HG03460 (cell line): Measurements from ENCODE around the gene PTH1R.

Experiments used
- ATAC-seq: cut with Tn5 transposase; IDR thresholded peaks from one replicate; pipeline ENCODE4 v1.9.1; 2021; ENCODE audit not compliant: unreplicated experiment

The PTH1R gene

DNA sequence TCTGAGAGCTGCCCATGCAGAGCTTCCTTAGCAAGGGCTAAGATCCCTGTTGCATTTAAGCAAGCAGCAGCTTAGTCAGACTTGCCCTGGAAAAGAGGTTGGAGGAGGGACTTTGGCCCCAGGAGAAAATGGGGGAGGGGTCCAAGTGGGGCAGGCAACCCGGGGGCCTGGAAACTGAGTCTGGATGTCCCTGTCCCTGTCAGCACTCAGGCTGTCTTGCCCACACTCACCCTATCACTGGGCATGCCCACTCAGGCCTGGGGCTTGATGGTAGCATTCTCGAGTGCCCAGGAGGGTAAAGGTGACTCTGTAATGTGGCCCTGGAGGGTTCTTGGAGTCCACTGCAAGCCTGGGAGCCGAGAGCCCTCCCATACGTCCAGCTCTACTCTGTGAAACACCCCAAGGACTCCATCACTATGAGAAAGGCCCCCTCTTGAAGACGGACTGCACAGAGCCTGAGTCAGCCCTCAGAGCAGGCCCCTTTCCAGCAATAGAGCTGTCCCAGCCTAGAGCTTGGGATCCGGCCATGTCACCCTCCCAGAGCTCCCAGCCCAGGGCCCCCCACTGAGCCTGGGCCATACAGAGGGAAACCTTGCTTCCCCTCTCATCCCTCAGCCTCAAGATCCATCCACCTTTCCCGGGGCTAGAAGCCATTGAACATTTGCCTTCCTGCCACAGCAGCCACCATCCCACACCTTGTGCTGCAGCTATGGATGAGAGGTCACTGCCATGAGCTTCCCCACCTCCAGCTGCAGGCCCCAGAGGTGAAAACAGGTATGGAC, 27.6 kb upstream of the PTH1R start:
- no peak for ATAC-seq

DNA sequence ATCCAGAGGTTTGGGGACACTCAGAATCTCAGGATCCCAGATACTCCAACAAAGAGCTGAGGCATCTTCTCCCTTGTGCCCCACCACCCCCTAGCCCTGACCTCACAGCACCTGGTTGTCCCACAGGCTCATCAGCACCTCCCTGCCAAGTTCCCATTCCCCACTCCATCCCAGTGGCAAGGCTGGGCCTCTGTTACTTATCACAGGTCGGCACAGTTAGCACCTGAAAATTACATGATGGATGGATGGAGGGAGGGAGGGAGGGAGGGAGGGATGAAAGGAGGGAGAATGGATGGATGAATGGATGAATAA, 27.1 kb upstream of the PTH1R start:
- no peak for ATAC-seq

GRCh38 chr3:46851364-46852333, 25.9 kb upstream of the PTH1R start:
- ATAC-seq: no peak

GRCh38 chr3:46852334-46852720, 25.2 kb upstream of the PTH1R start:
- ATAC-seq: no peak

DNA sequence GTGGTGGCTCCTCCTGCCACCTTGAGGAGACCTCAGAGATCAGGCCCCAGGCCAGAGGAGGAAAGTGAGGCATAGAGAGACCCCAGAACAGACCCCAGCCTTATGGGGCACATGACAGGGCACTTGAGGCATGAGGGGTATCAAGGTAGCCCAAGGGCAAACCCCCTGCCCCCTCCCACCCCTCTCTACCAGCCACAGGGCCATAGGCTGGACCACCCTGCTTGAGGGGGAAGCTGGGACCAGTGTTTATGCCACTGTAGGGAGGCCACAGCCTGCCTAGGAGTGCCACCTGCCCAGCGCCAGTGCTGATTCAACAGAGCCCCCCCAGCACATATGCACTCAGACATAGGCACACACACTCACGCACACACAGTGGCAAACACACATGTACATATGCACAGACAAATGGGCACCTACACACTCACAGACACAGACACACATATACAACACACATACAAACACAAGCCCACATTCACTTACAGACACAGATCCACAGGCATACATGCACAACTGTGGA, 24.6 kb upstream of the PTH1R start:
- no peak for ATAC-seq

GRCh38 chr3:46853441-46854415, 23.8 kb upstream of the PTH1R start:
- ATAC-seq: no peak

- ATAC-seq: no peak
Measured at GRCh38 chr3:46854555-46854991, 22.9 kb upstream of the PTH1R start.

DNA sequence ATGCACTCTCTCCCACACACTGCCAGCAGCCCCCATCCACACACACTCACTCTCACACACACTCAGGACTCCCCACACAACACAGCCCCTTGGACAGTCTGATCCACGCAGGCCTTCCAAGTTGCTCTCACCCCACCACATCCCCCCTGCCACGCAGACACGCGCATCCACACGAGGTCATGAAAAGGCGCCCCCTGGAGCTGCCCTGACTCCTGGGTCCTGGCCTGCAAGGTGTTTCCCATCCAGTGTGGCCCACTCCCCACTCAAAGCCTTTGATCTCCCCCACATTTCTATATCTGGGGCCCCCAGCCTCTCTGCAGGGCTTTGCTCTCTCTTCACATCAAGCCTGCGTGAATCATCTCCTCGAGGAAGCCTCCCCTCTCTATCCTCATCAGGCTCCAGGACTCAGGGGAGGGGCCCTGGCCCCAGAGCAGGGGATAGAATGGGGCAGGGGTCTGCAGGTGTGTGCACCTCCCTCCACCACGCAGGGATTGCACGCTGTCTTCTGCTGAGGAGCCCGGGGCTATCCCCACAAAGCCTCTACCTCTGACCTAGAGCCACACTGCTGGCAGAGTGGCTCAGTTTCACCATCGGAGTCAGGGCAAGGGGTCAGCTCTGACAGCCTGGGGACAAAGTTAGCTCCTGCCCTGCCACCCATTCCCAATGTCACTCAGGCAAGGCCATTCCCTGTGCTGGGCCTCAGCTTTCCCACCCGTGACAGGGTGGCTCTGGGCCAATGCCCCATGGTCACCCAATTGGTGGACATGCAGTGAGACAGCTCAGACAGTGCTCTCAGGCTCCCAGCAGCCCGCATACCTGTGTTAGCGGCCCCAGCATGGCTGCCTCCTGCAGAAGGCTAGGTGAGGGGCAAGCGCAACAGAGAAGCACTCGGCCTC, 20.7 kb upstream of the PTH1R start:
- no peak for ATAC-seq

- ATAC-seq: no peak
Measured at GRCh38 chr3:46857485-46858341, 19.8 kb upstream of the PTH1R start.

- ATAC-seq: no peak
Measured at GRCh38 chr3:46858456-46858855, 19.1 kb upstream of the PTH1R start.

DNA sequence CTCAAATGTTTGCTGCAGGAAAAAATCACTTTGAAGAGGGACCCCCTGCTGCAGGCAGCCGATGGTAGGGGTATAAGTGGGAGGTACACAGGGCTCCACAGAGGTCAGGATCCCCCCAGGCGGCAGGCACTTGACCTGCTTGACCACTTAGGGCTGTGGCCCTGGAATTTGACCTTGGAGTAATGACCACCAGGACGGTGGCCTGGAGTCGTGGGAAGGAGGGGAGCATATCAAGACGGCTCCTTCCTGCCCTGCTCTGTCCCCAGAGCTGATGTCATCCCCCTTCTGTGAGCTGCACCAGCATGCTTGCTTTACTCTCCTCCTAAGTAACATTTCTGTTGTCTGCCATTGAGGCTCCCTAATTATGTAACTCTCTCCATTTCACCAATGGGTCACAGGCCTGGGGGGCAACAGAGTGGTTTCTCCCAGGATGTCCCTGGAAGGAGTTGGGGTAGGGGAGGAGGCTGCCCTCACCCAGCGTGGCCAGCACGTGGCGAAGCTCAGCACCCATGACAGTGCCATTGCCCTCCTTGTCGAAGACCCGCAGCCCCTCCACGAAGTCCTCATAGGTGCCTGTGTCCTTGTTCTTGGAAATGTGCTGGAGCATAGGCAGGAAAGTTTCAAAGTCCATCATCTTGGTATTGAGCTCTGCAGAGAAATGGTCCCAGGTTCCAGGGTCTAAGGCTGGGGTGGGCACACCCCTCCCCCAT, 18.4 kb upstream of the PTH1R start:
- no peak for ATAC-seq

DNA sequence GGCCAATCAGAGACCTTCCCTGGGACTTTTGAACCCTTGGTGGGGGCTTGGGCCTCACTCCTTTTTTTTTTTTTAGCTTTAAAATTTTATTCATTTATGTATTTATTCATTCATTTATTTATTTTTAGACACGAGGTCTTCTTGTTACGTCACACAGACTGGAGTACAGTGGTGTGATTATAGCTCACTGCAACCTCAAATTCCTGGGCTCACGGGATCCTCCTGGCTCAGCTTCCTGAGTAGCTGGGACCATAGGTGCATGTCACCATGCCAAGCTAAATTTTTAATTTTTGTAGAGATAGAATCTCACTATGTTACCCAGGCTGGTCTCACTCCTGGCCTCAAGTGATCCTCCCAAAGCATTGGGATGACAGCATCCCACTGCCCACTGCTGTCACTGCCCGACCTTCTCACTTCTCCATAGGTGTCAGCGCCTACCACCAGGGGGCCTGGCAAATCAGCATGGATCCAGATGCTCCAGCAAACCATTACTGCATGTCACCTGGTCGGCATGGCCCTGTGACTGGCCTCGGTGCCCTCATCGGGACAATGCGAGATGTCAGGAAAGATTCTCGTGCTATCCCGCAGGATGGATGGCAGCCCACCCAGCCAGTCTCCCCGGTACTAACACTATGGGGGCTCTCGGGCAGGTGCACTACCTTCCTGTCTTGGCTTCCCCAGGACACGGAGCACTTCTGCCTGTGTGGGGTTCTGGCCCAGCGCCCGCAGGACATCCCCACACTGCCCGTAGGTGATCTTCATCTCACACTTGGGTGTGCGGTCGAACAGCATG, 17.3 kb upstream of the PTH1R start:
- no peak for ATAC-seq

- no peak for ATAC-seq
Measured at GRCh38 chr3:46860810-46861604, 16.5 kb upstream of the PTH1R start.

DNA sequence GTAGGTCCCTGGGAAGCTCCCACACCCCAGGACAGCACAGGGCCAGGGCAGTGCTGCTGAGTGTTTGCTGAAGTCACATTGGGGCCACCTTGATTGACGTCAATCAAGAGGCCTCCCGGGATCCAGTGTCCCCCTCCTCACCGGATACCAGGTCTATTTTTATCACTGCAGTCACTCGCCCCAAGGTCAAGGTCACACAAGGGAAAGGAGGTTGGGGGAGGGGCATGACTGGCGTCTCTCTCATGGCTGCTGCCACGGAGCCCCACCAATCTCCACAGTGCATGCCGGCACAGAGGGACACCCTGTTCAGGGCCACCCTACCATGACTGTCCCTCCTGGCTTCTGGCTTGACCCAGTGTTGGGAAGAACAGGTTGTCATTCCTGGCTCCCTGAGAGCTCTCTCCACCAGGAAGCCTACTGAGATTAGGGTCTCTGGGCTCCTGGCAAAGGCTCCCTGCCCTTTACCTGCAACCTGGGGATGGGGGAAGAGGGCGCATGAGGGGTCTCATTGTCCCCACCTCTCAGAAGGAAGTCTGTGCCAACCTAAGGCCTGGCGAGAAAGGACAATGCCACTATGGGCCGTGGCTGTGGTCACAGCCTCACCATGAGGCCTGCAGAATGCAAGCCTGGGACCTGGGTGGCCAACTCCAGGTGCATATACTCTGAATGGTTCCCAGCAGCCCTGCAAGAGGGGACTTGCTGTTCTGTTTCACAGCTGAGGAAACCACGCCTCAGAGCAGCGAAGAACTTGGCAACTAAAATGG, 15.7 kb upstream of the PTH1R start:
- ATAC-seq: no peak

DNA sequence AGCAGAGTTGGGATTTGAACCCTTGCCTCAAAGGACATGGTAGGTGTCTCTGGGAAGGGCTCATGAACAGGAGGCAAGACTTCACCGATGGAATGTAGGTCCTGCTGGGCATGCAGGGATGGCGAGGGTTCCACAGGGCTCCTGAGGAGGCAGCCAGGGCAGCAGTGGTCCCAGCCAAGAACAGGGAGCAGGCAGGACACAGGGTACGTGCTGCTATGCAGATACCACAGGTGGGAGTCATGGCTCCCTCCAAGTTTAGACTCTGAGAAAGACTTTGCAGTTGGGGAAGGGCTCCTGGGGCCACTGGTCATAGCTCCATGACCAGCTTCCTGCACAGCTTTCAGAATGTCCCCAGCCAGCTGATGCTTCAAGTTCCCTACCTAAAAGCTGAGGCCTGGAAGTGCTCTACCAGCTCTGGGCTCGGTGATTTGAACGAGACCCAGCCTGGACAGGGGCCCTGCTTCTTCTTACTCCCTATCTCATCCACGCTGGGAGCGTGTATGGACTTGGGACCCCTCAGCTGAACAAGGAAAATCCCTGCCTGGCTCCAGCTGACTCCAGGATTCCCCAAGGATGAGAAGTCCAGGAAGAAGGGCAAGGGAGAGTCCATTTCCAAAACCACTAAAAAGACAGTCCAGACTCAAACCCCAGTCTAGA, 15.0 kb upstream of the PTH1R start:
- ATAC-seq: no peak
